GM12878 (cell line): Measurements from ENCODE around the gene SNX15. TPM values are rescaled to one million over a fixed set of nuclear protein-coding genes. Genes with fewer than 3 reads are reported as not detected.

Experiments used
- ATAC-seq: fragments of 200-7000 bp; cut with Tn5 transposase; 3 replicates; pipeline ENCODE4 v1.9.1; 2020; ENCODE audit warnings: mild to moderate bottlenecking, moderate library complexity
- BruUV-seq: library from RNA; stranded (reverse); fragments of 400-500 nt; replicated peaks from 2 replicates; lab custom pipeline; 2021; lab: Mats Ljungman, UMichigan
- CTCF ChIA-PET: fragments of 300-600 bp; sonication (Branson Sonifier 250); formaldehyde crosslinking; extraction: SDS; loops from one replicate; lab custom pipeline; 2021; ENCODE audit warnings: inconsistent platforms; lab: Yijun Ruan, JAX
- POLR2A ChIA-PET: fragments of 350-600 bp; formaldehyde crosslinking; extraction: SDS; loops from one replicate; lab custom pipeline; 2021; ENCODE audit warnings: inconsistent platforms; lab: Charles Lee
- RAD21 ChIA-PET: fragments of 300-600 bp; sonication (Branson Sonifier 250); formaldehyde crosslinking; loops from one replicate; lab custom pipeline; 2023; ENCODE audit warnings: antibody characterized with exemption; ENCODE audit not compliant: unreplicated experiment; lab: Charles Lee
- SMC1A ChIA-PET: fragments of 300-600 bp; sonication (Branson Sonifier 250); formaldehyde crosslinking; loops from one replicate; lab custom pipeline; 2023; ENCODE audit not compliant: unreplicated experiment, uncharacterized antibody; lab: Charles Lee
- DNase-seq: peaks from one replicate; pipeline ENCODE4 v3.0.0-alpha.2; 2011; ENCODE audit warnings: low read depth, low spot score
- FAIRE-seq: peaks from 3 replicates; lab custom pipeline; 2011; peaks lifted over from hg19 to GRCh38; lab: Jason Lieb, UNC
- H2AFZ ChIP-seq: 2 replicates; pipeline ENCODE4 v1.6.0; 2011; ENCODE audit warnings: low read depth, low read length, control low read depth; ENCODE audit not compliant: control insufficient read depth
- H3K27ac ChIP-seq: 2 replicates; pipeline ENCODE4 v1.5.1; 2011; ENCODE audit warnings: control low read depth; ENCODE audit not compliant: control insufficient read depth, insufficient read depth
- H3K27me3 ChIP-seq, 2 experiments: replicated peaks in 1 of 2; 2 replicates each; pipeline versions ENCODE4 v1.6.0 to v1.6.1; 2011; ENCODE audit warnings: low read length in 1 of 2; ENCODE audit not compliant: control insufficient read depth in 2 of 2, insufficient read depth in 2 of 2
- H3K36me3 ChIP-seq, 2 experiments: 2 replicates each; pipeline ENCODE4 v1.5.1; 2011; ENCODE audit warnings: low read length in 1 of 2; ENCODE audit not compliant: control insufficient read depth in 2 of 2, insufficient read depth in 2 of 2
- H3K4me1 ChIP-seq: 2 replicates; pipeline ENCODE4 v1.6.1; 2011; ENCODE audit warnings: mild to moderate bottlenecking, low read length, moderate library complexity, mixed read lengths; ENCODE audit not compliant: control insufficient read depth, insufficient read depth
- H3K4me2 ChIP-seq: 2 replicates; pipeline ENCODE4 v1.6.0; 2011; ENCODE audit warnings: control low read depth; ENCODE audit not compliant: control insufficient read depth, insufficient read depth
- H3K4me3 ChIP-seq: fragments of 200-600 bp; sonication (generic); 2 replicates; pipeline ENCODE4 v1.5.1; 2016
- H3K79me2 ChIP-seq: 2 replicates; pipeline ENCODE4 v1.6.0; 2011; ENCODE audit warnings: low read length; ENCODE audit not compliant: control insufficient read depth, insufficient read depth
- H3K9ac ChIP-seq: 2 replicates; pipeline ENCODE4 v1.8.0; 2011; ENCODE audit warnings: low read length, control low read depth, mixed read lengths; ENCODE audit not compliant: control insufficient read depth, insufficient read depth
- H3K9me3 ChIP-seq: replicated peaks from 3 replicates; pipeline ENCODE4 v1.5.1; 2011; ENCODE audit warnings: mild to moderate bottlenecking, low read length; ENCODE audit not compliant: control insufficient read depth, insufficient read depth
- H4K20me1 ChIP-seq: 2 replicates; pipeline ENCODE4 v1.6.0; 2011; ENCODE audit not compliant: control insufficient read depth, insufficient read depth
- ATF2 ChIP-seq: IDR thresholded peaks from 2 replicates; pipeline ENCODE4 v1.6.1; 2012; ENCODE audit warnings: low read length, inconsistent platforms
- BACH1 ChIP-seq: fragments of 450-650 bp; IDR thresholded peaks from 2 replicates; pipeline ENCODE4 v1.6.1; 2017; ENCODE audit warnings: mild to moderate bottlenecking, borderline replicate concordance
- BHLHE40 ChIP-seq, 2 experiments: fragments of 450-650 bp in 1 of 2; IDR thresholded peaks; 2 replicates each; pipeline ENCODE4 v1.6.1; 2011 to 2017; ENCODE audit warnings: low read depth in 2 of 2, borderline replicate concordance in 1 of 2, improper control_type of control experiment in 1 of 2, low read length in 1 of 2, mild to moderate bottlenecking in 1 of 2
- CREB1 ChIP-seq: IDR thresholded peaks from 2 replicates; pipeline ENCODE4 v1.6.1; 2012; ENCODE audit warnings: low read depth, mild to moderate bottlenecking, inconsistent platforms
- ETV6 ChIP-seq, 2 experiments: fragments of 450-650 bp in 1 of 2; IDR thresholded peaks in 1 of 2; conservative IDR thresholded peaks in 1 of 2; 2 replicates each; pipeline ENCODE4 v1.6.1; 2014; ENCODE audit warnings: antibody characterized with exemption in 1 of 2, borderline replicate concordance in 1 of 2, low read depth in 1 of 2, mild to moderate bottlenecking in 1 of 2, moderate library complexity in 1 of 2
- GATAD2B ChIP-seq: fragments of 450-650 bp; conservative IDR thresholded peaks from 2 replicates; pipeline ENCODE4 v1.6.1; 2017; ENCODE audit warnings: low read depth, mild to moderate bottlenecking, moderate library complexity
- HCFC1 ChIP-seq: fragments of 150-350 bp; IDR thresholded peaks from 2 replicates; pipeline ENCODE4 v1.6.1; 2014; ENCODE audit warnings: low read length
- HDAC6 ChIP-seq: fragments of 200-600 bp; sonication (generic); IDR thresholded peaks from one replicate; pipeline ENCODE4 v1.8.0; 2017; ENCODE audit warnings: antibody characterized with exemption; ENCODE audit not compliant: unreplicated experiment
- IKZF1 ChIP-seq: fragments of 450-650 bp; conservative IDR thresholded peaks from 2 replicates; pipeline ENCODE4 v1.6.1; 2017; ENCODE audit warnings: antibody characterized with exemption, mild to moderate bottlenecking
- LARP7 ChIP-seq: fragments of 450-650 bp; IDR thresholded peaks from 2 replicates; pipeline ENCODE4 v1.6.1; 2017; ENCODE audit warnings: mild to moderate bottlenecking
- MXI1 ChIP-seq: fragments of 150-350 bp; IDR thresholded peaks from 2 replicates; pipeline ENCODE4 v1.6.1; 2011; ENCODE audit warnings: low read depth, mild to moderate bottlenecking, inconsistent platforms, low read length, improper control_type of control experiment
- NFXL1 ChIP-seq: fragments of 450-650 bp; IDR thresholded peaks from 2 replicates; pipeline ENCODE4 v1.6.1; 2017; ENCODE audit warnings: antibody characterized with exemption, mild to moderate bottlenecking, borderline replicate concordance
- NR2F1 ChIP-seq: fragments of 450-650 bp; conservative IDR thresholded peaks from 2 replicates; pipeline ENCODE4 v1.6.1; 2017; ENCODE audit warnings: mild to moderate bottlenecking
- POU2F2 ChIP-seq: IDR thresholded peaks from 3 replicates; pipeline ENCODE4 v1.6.1; 2011; ENCODE audit warnings: low read depth, mild to moderate bottlenecking, low read length, borderline replicate concordance
- RUNX3 ChIP-seq: IDR thresholded peaks from 2 replicates; pipeline ENCODE4 v1.6.1; 2012; ENCODE audit warnings: low read length, inconsistent platforms
- SIX5 ChIP-seq: IDR thresholded peaks from 2 replicates; pipeline ENCODE4 v1.6.1; 2011; ENCODE audit warnings: mild to moderate bottlenecking, low read depth, low read length, moderate library complexity; ENCODE audit not compliant: severe bottlenecking
- SP1 ChIP-seq: IDR thresholded peaks from one replicate; pipeline ENCODE4 v1.6.1; 2011; ENCODE audit warnings: low read depth, low read length
- TBL1XR1 ChIP-seq: IDR thresholded peaks from 2 replicates; pipeline ENCODE4 v1.6.1; 2012; ENCODE audit warnings: low read depth, low read length, improper control_type of control experiment
- USF2 ChIP-seq: IDR thresholded peaks from 2 replicates; pipeline ENCODE4 v1.6.1; 2011; ENCODE audit warnings: low read depth, low read length, improper control_type of control experiment, borderline replicate concordance
- WRNIP1 ChIP-seq: IDR thresholded peaks from 2 replicates; pipeline ENCODE4 v1.6.1; 2011; ENCODE audit warnings: low read depth, low read length, improper control_type of control experiment, borderline replicate concordance
- YY1 ChIP-seq: IDR thresholded peaks from 2 replicates; pipeline ENCODE4 v1.6.1; 2011; ENCODE audit warnings: low read depth, mild to moderate bottlenecking, low read length
- ZNF207 ChIP-seq: fragments of 450-650 bp; IDR thresholded peaks from 2 replicates; pipeline ENCODE4 v1.6.1; 2014; ENCODE audit warnings: antibody characterized with exemption, mild to moderate bottlenecking, borderline replicate concordance
- WGBS: methylation state at CpG from one replicate; pipeline ENCODE4 v1.1.6; 2016; ENCODE audit warnings: low lambda C conversion rate; ENCODE audit not compliant: insufficient replicate concordance, insufficient coverage; ENCODE audit errors: missing lambda C conversion rate; 5-methylcytosine and 5-hydroxymethylcytosine counted together
- in situ Hi-C: fragments of 300-500 bp; cut with MboI; formaldehyde crosslinking; loops from 9 replicates; pipeline ENCODE4 v1.14.3; 2018; ENCODE audit warnings: mixed read lengths
- intact Hi-C: fragments of 100-400 bp; cut with micrococcal nuclease; formaldehyde crosslinking; loops from one replicate; pipeline ENCODE4 v1.14.2; 2022; ENCODE audit not compliant: unreplicated experiment
- polyA plus RNA-seq, 11 experiments: library from polyadenylated mRNA; depleted of rRNA in 4 of 11; unstranded in 6 of 11; stranded (reverse) in 5 of 11; fragments of >200 nt; fragmentation: Nextera tagmentation in 4 of 11; fragmentation: Illumina TruSeq in 1 of 11; extraction: Ambion mirVana in 4 of 11; extraction: Trizol in 1 of 11; gene quantifications; 1 replicate in 1 of 11; 2 replicates in 10 of 11; pipeline versions ENCODE4 v1.2.1 to v1.2.3, GENCODE V29; 2011 to 2016; ENCODE audit warnings: inconsistent platforms in 2 of 11, missing spikeins in 2 of 11, low read depth in 1 of 11
- total RNA-seq, 4 experiments: library from RNA; depleted of rRNA in 3 of 4; stranded (reverse); fragments of >200 nt in 3 of 4; fragmentation: Illumina TruSeq in 1 of 4; extraction: Trizol in 1 of 4; gene quantifications; 2 replicates each; pipeline versions ENCODE4 v1.2.1 to v1.2.3, GENCODE V29; 2013 to 2021

SNX15 gene
- total and polyA plus RNA-seq, 10 of the 15 experiments (the other 5 are each of a cell fraction or from before 2014, with no cell fraction given), result 2.4 to 24.0 (median 16.1) TPM

- H3K9me3 ChIP-seq, result no peaks in the 10 kb centered on the region
- peaks cover 5% of the 10 kb centered on the region for H3K79me2 ChIP-seq
- RAD21 ChIA-PET, result interaction anchor here (0.8 to 2.6 kb wide), 10 partner anchors 12 to 81 kb away, joined by 3 to 8 read pairs (median 4); partner anchors contain the start of genes ARL2, FAU, MRPL49 and SNX15
- intact Hi-C loops (loop anchor here (2.0 to 5.0 kb wide), 2 partner anchors 36 to 76 kb away; partner anchors contain the start of gene ZNHIT2), in situ Hi-C loops (no loop called here)
- ATAC-seq (peak; percentile 98), FAIRE-seq (peak; percentile 98), DNase-seq (peak; percentile 86)
- peak within 1 kb of the TSS; percentile 81 for H3K4me3 ChIP-seq
- H3K4me1 ChIP-seq, result peaks cover 17% of the 10 kb centered on the region
- H3K27ac ChIP-seq, result peak within 1 kb of the TSS; percentile 85
- 1% methylated on average over 71 of the region's 91 CpGs for WGBS
- peak within 1 kb of the TSS; percentile 76 for H3K4me2 ChIP-seq
- POLR2A ChIA-PET, result interaction anchor here (0.5 to 2.6 kb wide), 15 partner anchors 8 to 81 kb away, joined by 3 to 12 read pairs (median 4); partner anchors contain the start of genes ARL2, FAU, MRPL49 and SNX15
- no peaks in the 10 kb centered on the region for H3K27me3 ChIP-seq
- BruUV-seq, result no TSS peak
- peak within 1 kb of the TSS; percentile 61 for H3K9ac ChIP-seq
- no peaks in the 10 kb centered on the region for H4K20me1 ChIP-seq
- SMC1A ChIA-PET, result interaction anchor here (1.0 to 2.8 kb wide), 9 partner anchors 9 to 70 kb away, joined by 3 to 10 read pairs (median 4); partner anchors contain the start of genes CDCA5, SNX15 and TM7SF2
- H3K36me3 ChIP-seq, result peaks cover 0 to 5% of the 10 kb centered on the region in 2 experiments; a peak in 3 of 4 replicates
- peak within 1 kb of the TSS; percentile 88 for H2AFZ ChIP-seq
- CTCF ChIA-PET, result interaction anchor here (0.6 to 3.3 kb wide), 15 partner anchors 13 to 208 kb away, joined by 3 to 9 read pairs (median 4); partner anchors contain the start of genes ARL2, FAU, MRPL49 and TM7SF2
- TF ChIP-seq SP1, result peak; percentile 34
- peak; percentile 50; the same call in 1 of the 2 replicates for TF ChIP-seq BACH1
- TF ChIP-seq ZNF207, result no peak; the same call in 1 of the 2 replicates
- peak; percentile 92 for TF ChIP-seq GATAD2B
- 0 out of 2 replicates have a peak, but pooled peaks have one; percentile 79 for TF ChIP-seq NFXL1
- peak; percentile 60; the same call in 1 of the 2 replicates for TF ChIP-seq HCFC1
- TF ChIP-seq NR2F1, result peak; percentile 53
- peak; percentile 62 for TF ChIP-seq MXI1
- TF ChIP-seq IKZF1, result peak; percentile 70
- TF ChIP-seq WRNIP1, result no peak
- TF ChIP-seq HDAC6, result peak; percentile 35
- peak; percentile 85 for TF ChIP-seq RUNX3
- TF ChIP-seq LARP7, result peak; percentile 96; the same call in 1 of the 2 replicates
- TF ChIP-seq USF2, result no peak
- no peak for TF ChIP-seq ETV6 (conservative IDR thresholded peaks at IDR 0.05 in 1 of 2, IDR thresholded peaks at IDR 0.05 in 1 of 2; ENCODE audit: borderline replicate concordance in 1 of 2, low read depth in 1 of 2)
- TF ChIP-seq ATF2, result no peak
- no peak for TF ChIP-seq TBL1XR1
- TF ChIP-seq POU2F2, result 0 out of 3 replicates have a peak, but pooled peaks have one; percentile 25
- TF ChIP-seq YY1, result peak; percentile 71
- TF ChIP-seq CREB1, result peak; percentile 46; the same call in 1 of the 2 replicates
- peak; percentile 54 to 93; a peak in 2 of 4 replicates for TF ChIP-seq BHLHE40 (IDR thresholded peaks at IDR 0.05; ENCODE audit: borderline replicate concordance in 1 of 2, low read depth in 2 of 2, low read length in 1 of 2)
- TF ChIP-seq SIX5, result peak; percentile 44
These were observed 13.8 kb downstream of the SNX15 start, which contains the start of gene SAC3D1 for GRCh38 chr11:65040847-65041622. Gene SAC3D1, plus strand, starts transcription at chr11:65041210. Its CDS starts 83 bp downstream, at chr11:65041293.
